CD4-positive, alpha-beta memory T cell (primary cell): ENCODE measurements around the gene GJB1. TPM values are rescaled to one million over a fixed set of nuclear protein-coding genes. Genes with fewer than 3 reads are reported as not detected.

Experiments used
- CTCF ChIA-PET: fragments of 350-600 bp; sonication (Branson Sonifier 250); formaldehyde crosslinking; loops from one replicate; lab custom pipeline; 2021; ENCODE audit warnings: inconsistent platforms; ENCODE audit not compliant: partially characterized antibody; lab: Charles Lee
- POLR2A ChIA-PET: fragments of 350-600 bp; sonication (Branson Sonifier 250); formaldehyde crosslinking; loops from one replicate; lab custom pipeline; 2021; ENCODE audit not compliant: partially characterized antibody; lab: Charles Lee
- DNase-seq, 5 donors: peaks; one replicate each; pipeline versions ENCODE4 v3.0.0 to v3.0.0-alpha.2; 2020 to 2022; ENCODE audit warnings: mixed read lengths in 1 of 5
- H3K27ac ChIP-seq: one replicate; pipeline ENCODE4 v1.7.0; 2013; ENCODE audit warnings: low read depth, low read length
- H3K27me3 ChIP-seq: 2 replicates; pipeline ENCODE4 v1.7.0; 2013; ENCODE audit warnings: mild to moderate bottlenecking, low read length, moderate library complexity; ENCODE audit not compliant: insufficient read depth
- H3K36me3 ChIP-seq: 2 replicates; pipeline ENCODE4 v1.7.0; 2013; ENCODE audit warnings: mild to moderate bottlenecking, low read length, moderate library complexity; ENCODE audit not compliant: insufficient read depth
- H3K4me1 ChIP-seq: 2 replicates; pipeline ENCODE4 v1.7.0; 2013; ENCODE audit warnings: mild to moderate bottlenecking, low read length, moderate library complexity; ENCODE audit not compliant: insufficient read depth
- H3K4me3 ChIP-seq, 2 donors: one replicate each; pipeline ENCODE4 v1.7.0; 2013; ENCODE audit warnings: low read length in 2 of 2, mild to moderate bottlenecking in 1 of 2
- H3K9me3 ChIP-seq, 2 donors: one replicate each; pipeline ENCODE4 v1.7.0; 2013; ENCODE audit warnings: low read length in 2 of 2, control low read depth in 1 of 2; ENCODE audit not compliant: control insufficient read depth in 1 of 2
- H3K27ac Mint-ChIP-seq, 7 donors: one replicate each; pipeline ENCODE4 v1.8.0; 2020 to 2021; ENCODE audit warnings: mixed read lengths in 7 of 7, mild to moderate bottlenecking in 6 of 7, inconsistent platforms in 3 of 7, moderate library complexity in 3 of 7
- H3K27me3 Mint-ChIP-seq, 2 donors: one replicate each; pipeline ENCODE4 v1.8.0; 2020 to 2021; ENCODE audit warnings: mixed read lengths in 2 of 2
- H3K36me3 Mint-ChIP-seq, 2 donors: one replicate each; pipeline ENCODE4 v1.8.0; 2020 to 2021; ENCODE audit warnings: mixed read lengths in 2 of 2, inconsistent platforms in 1 of 2, mild to moderate bottlenecking in 1 of 2
- H3K4me1 Mint-ChIP-seq, 4 donors: one replicate each; pipeline ENCODE4 v1.8.0; 2020 to 2021; ENCODE audit warnings: mixed read lengths in 4 of 4, mild to moderate bottlenecking in 1 of 4
- H3K4me3 Mint-ChIP-seq, 8 donors: one replicate each; pipeline ENCODE4 v1.8.0; 2020 to 2021; ENCODE audit warnings: mixed read lengths in 8 of 8, mild to moderate bottlenecking in 7 of 8, moderate library complexity in 6 of 8, inconsistent platforms in 3 of 8
- H3K9me3 Mint-ChIP-seq, 8 donors: one replicate each; pipeline ENCODE4 v1.8.0; 2020 to 2021; ENCODE audit warnings: mixed read lengths in 8 of 8, mild to moderate bottlenecking in 5 of 8, inconsistent platforms in 3 of 8, moderate library complexity in 1 of 8
- intact Hi-C: fragments of 100-400 bp; cut with micrococcal nuclease; formaldehyde crosslinking; loops from one replicate; pipeline ENCODE4 v1.15.1; 2023
- polyA plus RNA-seq, 2 donors: library from polyadenylated mRNA; unstranded; fragments of 300-500 nt; fragmentation: Illumina TruSeq; gene quantifications; one replicate each; pipeline ENCODE4 v1.2.3, GENCODE V29; 2021
- total RNA-seq, 2 experiments: library from RNA; stranded (reverse); gene quantifications; one replicate each; pipeline ENCODE4 v1.2.3, GENCODE V29; 2021

The GJB1 gene
- total and polyA plus RNA-seq, 4 experiments from 2014 or later = not detected

DNA sequence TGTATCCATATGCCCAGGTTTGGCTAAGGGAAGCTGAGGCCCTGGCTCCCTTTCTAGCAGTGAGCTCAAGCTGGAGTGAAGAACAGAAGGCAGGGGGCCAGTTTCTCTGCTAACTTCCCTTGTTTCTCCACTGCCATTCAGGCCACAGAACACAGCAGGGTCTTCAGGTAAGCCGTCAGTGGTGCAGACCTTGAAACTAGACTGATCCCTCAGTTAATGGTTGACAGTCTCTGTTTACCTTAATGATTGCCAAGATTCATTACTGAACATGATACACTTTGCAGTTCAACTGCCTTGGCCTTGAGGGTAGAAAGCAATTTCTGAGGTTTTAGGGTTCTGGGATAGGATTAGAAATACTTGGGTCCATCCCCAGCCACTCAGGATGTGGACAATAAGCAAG, 8.9 kb upstream of the GJB1 start:
- intact Hi-C loops = no loop called here
- Mint-ChIP-seq H3K27me3 (peaks cover 0 to 2% of the 10 kb centered on the region in 2 donors), H3K27ac (peak overlapping the region in 1 of 7 donors; percentile 8), H3K4me3 (no peak overlapping the region), H3K9me3 (no peaks in the 10 kb centered on the region), H3K4me1 (no peaks in the 10 kb centered on the region), H3K36me3 (no peaks in the 10 kb centered on the region)
- CTCF ChIA-PET = no interaction called here
- H3K9me3 ChIP-seq = no peaks in the 10 kb centered on the region
- no peaks in the 10 kb centered on the region for H3K4me1 ChIP-seq
- POLR2A ChIA-PET = no interaction called here
- H3K27ac ChIP-seq = no peak overlapping the region
- no peak for DNase-seq
- no peaks in the 10 kb centered on the region for H3K36me3 ChIP-seq
- no peak overlapping the region for H3K4me3 ChIP-seq
- no peaks in the 10 kb centered on the region for H3K27me3 ChIP-seq

DNA sequence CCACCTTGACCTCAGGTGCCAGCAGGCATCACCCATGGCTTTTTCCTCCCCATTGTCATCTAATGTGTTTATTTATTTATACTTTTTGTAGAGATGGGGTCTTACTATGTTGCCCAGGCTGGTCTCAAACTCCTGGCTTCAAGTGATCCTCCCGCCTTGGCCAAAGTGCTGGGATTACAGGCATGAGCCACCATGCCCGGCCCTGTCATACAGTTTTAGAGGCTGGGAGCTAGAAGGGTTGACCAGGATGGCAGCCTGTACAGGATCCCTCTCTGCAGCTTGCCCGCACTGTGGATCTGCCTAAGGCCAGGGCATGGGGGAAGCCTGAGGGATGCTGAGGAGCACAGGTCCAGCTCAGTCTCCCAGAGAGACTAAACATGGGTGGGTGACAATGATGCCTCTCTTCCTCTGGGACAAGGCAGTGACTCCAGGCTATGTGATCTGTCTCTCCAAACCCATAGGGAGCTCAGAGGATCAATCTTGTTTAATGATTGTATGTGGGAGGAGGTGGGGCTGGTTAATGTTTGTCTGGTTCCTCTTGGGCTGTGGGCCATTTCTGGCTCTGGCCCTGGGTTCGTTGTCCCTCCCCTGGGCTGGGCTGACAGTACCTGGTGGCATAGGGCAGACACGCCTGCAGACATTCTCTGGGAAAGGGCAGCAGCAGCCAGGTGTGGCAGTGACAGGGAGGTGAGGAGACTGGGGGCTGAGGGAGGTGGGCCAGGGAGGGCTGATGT, 8.3 kb upstream of the GJB1 start:
- Mint-ChIP-seq H3K9me3 (no peaks in the 10 kb centered on the region), H3K4me3 (no peak overlapping the region), H3K27me3 (peaks cover 0 to 2% of the 10 kb centered on the region in 2 donors), H3K4me1 (no peaks in the 10 kb centered on the region), H3K36me3 (no peaks in the 10 kb centered on the region), H3K27ac (peak overlapping the region in 2 of 7 donors; percentile 4 to 65)
- CTCF ChIA-PET = no interaction called here
- intact Hi-C loops = no loop called here
- POLR2A ChIA-PET = no interaction called here
- Histone ChIP-seq H3K9me3 (no peaks in the 10 kb centered on the region), H3K27me3 (no peaks in the 10 kb centered on the region), H3K27ac (no peak overlapping the region), H3K4me1 (no peaks in the 10 kb centered on the region), H3K36me3 (no peaks in the 10 kb centered on the region), H3K4me3 (no peak overlapping the region)
- DNase-seq = no peak

DNA sequence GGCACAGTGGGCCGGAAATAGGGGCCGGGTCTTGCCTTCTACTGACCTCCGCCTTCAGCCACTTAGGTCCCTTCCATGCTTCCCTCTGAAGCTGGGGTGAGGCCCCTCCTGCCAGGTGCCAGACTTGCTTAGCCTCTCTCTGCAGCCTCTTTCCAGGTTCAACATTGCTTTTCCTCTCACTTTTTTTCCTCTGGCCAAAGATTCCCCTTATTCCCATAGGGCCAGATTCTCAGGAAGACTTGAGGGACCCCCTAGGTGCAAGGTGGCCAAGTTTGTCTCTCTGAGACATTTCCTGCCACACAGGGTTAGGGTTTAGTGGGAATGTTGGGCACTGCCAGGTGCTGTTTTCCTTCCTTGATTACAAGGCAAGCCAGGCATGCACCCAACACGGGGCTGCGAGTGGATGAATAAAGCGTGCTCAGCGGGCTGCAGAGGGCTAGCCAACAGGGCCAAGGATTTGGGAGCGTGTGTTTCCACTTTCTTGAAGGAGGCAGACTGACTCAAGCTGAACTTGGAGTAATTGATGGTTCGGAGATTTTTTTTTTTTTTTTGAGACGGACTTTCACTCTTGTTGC, 7.6 kb upstream of the GJB1 start:
- Histone ChIP-seq H3K4me3 (no peak overlapping the region), H3K36me3 (no peaks in the 10 kb centered on the region), H3K9me3 (no peaks in the 10 kb centered on the region), H3K4me1 (no peaks in the 10 kb centered on the region), H3K27me3 (no peaks in the 10 kb centered on the region), H3K27ac (no peak overlapping the region)
- H3K4me3 Mint-ChIP-seq = no peak overlapping the region
- no peak for DNase-seq
- H3K4me1 Mint-ChIP-seq = no peaks in the 10 kb centered on the region
- no peaks in the 10 kb centered on the region for H3K36me3 Mint-ChIP-seq
- POLR2A ChIA-PET = no interaction called here
- intact Hi-C loops = no loop called here
- CTCF ChIA-PET = no interaction called here
- peaks cover 0 to 2% of the 10 kb centered on the region in 2 donors for H3K27me3 Mint-ChIP-seq
- H3K27ac Mint-ChIP-seq = no peak overlapping the region
- no peaks in the 10 kb centered on the region for H3K9me3 Mint-ChIP-seq

DNA sequence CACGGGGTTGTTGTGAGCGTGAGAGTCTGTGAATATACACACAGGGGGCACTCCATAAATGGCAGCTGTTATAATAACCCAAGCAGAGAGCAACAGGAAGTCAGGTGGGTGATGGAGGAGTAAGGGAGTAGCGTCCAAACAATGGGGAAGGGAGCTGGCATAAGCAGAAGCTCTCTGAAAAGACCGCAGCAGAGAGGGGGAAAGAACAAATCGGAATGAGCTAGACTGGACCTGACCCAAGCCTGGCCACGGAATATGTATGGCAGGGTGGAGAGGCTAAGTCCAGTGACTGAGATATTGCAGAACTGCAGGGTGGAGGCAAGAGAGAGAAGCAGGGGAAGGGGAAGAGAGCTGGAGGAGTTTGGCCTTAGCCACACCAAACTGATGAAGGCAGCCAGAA, 6.5 kb upstream of the GJB1 start:
- Mint-ChIP-seq H3K9me3 (no peaks in the 10 kb centered on the region), H3K4me3 (no peak overlapping the region), H3K36me3 (no peaks in the 10 kb centered on the region), H3K4me1 (no peaks in the 10 kb centered on the region), H3K27me3 (peaks cover 0 to 2% of the 10 kb centered on the region in 2 donors), H3K27ac (no peak overlapping the region)
- Histone ChIP-seq H3K9me3 (no peaks in the 10 kb centered on the region), H3K27me3 (no peaks in the 10 kb centered on the region), H3K27ac (no peak overlapping the region), H3K4me1 (no peaks in the 10 kb centered on the region), H3K4me3 (no peak overlapping the region), H3K36me3 (no peaks in the 10 kb centered on the region)
- POLR2A ChIA-PET = no interaction called here
- no peak for DNase-seq
- intact Hi-C loops = no loop called here
- CTCF ChIA-PET = no interaction called here

DNA sequence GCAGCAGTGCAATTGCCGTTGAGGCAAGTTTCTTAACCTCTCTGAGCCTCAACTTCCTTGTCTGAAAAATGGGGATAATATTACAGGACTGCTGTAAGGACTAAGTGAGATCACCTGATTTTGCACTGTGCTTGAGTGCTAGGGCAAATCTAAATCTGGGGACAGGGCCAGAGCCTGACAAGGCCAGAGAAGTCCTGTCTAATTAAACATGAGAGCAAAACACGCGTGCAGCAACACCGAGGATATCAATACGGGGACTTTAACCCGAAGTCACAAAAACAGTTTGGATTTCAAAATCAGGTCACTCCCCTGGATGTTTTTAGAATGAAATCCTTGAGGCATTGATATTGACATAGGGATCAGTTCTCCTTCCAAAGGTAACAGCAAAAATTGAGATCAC, 5.7 kb upstream of the GJB1 start:
- Histone ChIP-seq H3K4me3 (no peak overlapping the region), H3K9me3 (no peaks in the 10 kb centered on the region), H3K27ac (no peak overlapping the region), H3K4me1 (no peaks in the 10 kb centered on the region), H3K36me3 (no peaks in the 10 kb centered on the region), H3K27me3 (no peaks in the 10 kb centered on the region)
- Mint-ChIP-seq H3K27ac (no peak overlapping the region), H3K9me3 (no peaks in the 10 kb centered on the region), H3K36me3 (no peaks in the 10 kb centered on the region), H3K4me3 (no peak overlapping the region), H3K27me3 (peaks cover 0 to 2% of the 10 kb centered on the region in 2 donors), H3K4me1 (no peaks in the 10 kb centered on the region)
- ChIA-PET CTCF (no interaction called here), POLR2A (no interaction called here)
- no peak for DNase-seq
- intact Hi-C loops = no loop called here

DNA sequence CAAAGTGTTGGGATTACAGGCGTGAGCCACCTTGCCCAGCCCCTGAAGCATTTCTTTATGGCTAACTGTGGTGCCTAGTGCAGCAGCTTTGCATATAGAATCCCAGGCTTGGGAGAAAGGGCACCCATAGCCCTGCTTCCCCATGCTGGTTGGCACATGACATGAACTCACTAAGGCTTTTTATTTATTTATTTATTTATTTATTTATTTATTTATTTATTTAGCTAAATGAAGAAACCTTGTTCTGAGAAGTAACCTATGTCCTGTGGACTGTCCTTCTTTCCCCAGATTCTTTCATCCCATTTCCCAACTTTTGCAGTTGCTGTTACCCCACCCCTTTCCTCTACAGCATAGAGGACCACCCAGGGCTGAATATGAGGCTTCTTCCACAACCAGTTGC, 1.9 kb upstream of the GJB1 start:
- DNase-seq = no peak
- ChIA-PET POLR2A (no interaction called here), CTCF (no interaction called here)
- Mint-ChIP-seq H3K27ac (no peak overlapping the region), H3K27me3 (peaks cover 0 to 2% of the 10 kb centered on the region in 2 donors), H3K36me3 (no peaks in the 10 kb centered on the region), H3K4me3 (no peak overlapping the region), H3K9me3 (no peaks in the 10 kb centered on the region), H3K4me1 (no peaks in the 10 kb centered on the region)
- Histone ChIP-seq H3K4me1 (no peaks in the 10 kb centered on the region), H3K36me3 (no peaks in the 10 kb centered on the region), H3K27me3 (no peaks in the 10 kb centered on the region), H3K9me3 (no peaks in the 10 kb centered on the region), H3K4me3 (no peak overlapping the region), H3K27ac (no peak overlapping the region)
- intact Hi-C loops = no loop called here

DNA sequence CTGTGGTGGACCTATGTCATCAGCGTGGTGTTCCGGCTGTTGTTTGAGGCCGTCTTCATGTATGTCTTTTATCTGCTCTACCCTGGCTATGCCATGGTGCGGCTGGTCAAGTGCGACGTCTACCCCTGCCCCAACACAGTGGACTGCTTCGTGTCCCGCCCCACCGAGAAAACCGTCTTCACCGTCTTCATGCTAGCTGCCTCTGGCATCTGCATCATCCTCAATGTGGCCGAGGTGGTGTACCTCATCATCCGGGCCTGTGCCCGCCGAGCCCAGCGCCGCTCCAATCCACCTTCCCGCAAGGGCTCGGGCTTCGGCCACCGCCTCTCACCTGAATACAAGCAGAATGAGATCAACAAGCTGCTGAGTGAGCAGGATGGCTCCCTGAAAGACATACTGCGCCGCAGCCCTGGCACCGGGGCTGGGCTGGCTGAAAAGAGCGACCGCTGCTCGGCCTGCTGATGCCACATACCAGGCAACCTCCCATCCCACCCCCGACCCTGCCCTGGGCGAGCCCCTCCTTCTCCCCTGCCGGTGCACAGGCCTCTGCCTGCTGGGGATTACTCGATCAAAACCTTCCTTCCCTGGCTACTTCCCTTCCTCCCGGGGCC, 1.2 kb downstream of the GJB1 start:
- POLR2A ChIA-PET = no interaction called here
- no peaks in the 10 kb centered on the region for H3K9me3 Mint-ChIP-seq

More for the DNA sequence above, 1.2 kb downstream of the GJB1 start:
- Histone ChIP-seq H3K4me3 (no peak overlapping the region), H3K36me3 (no peaks in the 10 kb centered on the region), H3K27ac (no peak overlapping the region), H3K9me3 (no peaks in the 10 kb centered on the region), H3K27me3 (no peaks in the 10 kb centered on the region), H3K4me1 (no peaks in the 10 kb centered on the region)
- CTCF ChIA-PET = no interaction called here
- no peaks in the 10 kb centered on the region for H3K4me1 Mint-ChIP-seq
- no peak overlapping the region for H3K27ac Mint-ChIP-seq
- no peak overlapping the region for H3K4me3 Mint-ChIP-seq
- H3K27me3 Mint-ChIP-seq = peaks cover 0 to 2% of the 10 kb centered on the region in 2 donors
- no peaks in the 10 kb centered on the region for H3K36me3 Mint-ChIP-seq
- no peak for DNase-seq
- intact Hi-C loops = no loop called here
